HEK293 (cell line): Measurements from ENCODE around the gene TMEM145.
A peak's percentile ranks its signal among the peaks of the same experiment; 100 is the strongest.

Experiments
- CTCF ChIA-PET: fragments of 350-600 bp; formaldehyde crosslinking; extraction: SDS; loops from one replicate; lab custom pipeline; 2021; ENCODE audit warnings: antibody characterized with exemption; lab: Yijun Ruan, JAX
- POLR2A ChIA-PET: fragments of 300-600 bp; formaldehyde crosslinking; extraction: SDS; loops from one replicate; lab custom pipeline; 2020; ENCODE audit warnings: antibody characterized with exemption, inconsistent platforms; lab: Yijun Ruan, JAX
- H3K27ac ChIP-seq: fragments of 200-500 bp; sonication (Bioruptor generic); 2 replicates; pipeline ENCODE4 v1.5.1; 2014; ENCODE audit warnings: low read depth, low read length, control low read depth, inconsistent platforms; ENCODE audit errors: extremely low read depth
- H3K36me3 ChIP-seq, 2 experiments: fragments of 200-500 bp in 1 of 2; sonication (Bioruptor generic) in 1 of 2; 1 replicate in 1 of 2; 2 replicates in 1 of 2; pipeline ENCODE4 v1.5.1; 2014 to 2017; ENCODE audit warnings: inconsistent platforms in 2 of 2, low read length in 2 of 2; ENCODE audit not compliant: control insufficient read depth in 2 of 2, insufficient read depth in 1 of 2
- H3K4me1 ChIP-seq: fragments of 200-500 bp; sonication (Bioruptor generic); 2 replicates; pipeline ENCODE4 v1.5.1; 2014; ENCODE audit warnings: mild to moderate bottlenecking, low read length, inconsistent platforms; ENCODE audit not compliant: control insufficient read depth, insufficient read depth
- H3K4me3 ChIP-seq: 2 replicates; pipeline ENCODE4 v1.5.1; 2011; ENCODE audit warnings: low read depth, mild to moderate bottlenecking, control low read depth, low read length, moderate library complexity
- H3K9me3 ChIP-seq: fragments of 200-500 bp; sonication (Bioruptor generic); 2 replicates; pipeline ENCODE4 v1.5.1; 2014; ENCODE audit warnings: low read depth, low read length, inconsistent platforms; ENCODE audit not compliant: control insufficient read depth, insufficient read depth
- BCL11B ChIP-seq: fragments of 450-650 bp; formaldehyde crosslinking; IDR thresholded peaks from 2 replicates; pipeline ENCODE4 v1.5.1; 2016; ENCODE audit warnings: low read depth, missing biosample characterization, missing genetic modification characterization
- MYNN ChIP-seq: fragments of 450-650 bp; formaldehyde crosslinking; IDR thresholded peaks from 2 replicates; pipeline ENCODE4 v1.5.1; 2016; ENCODE audit warnings: missing biosample characterization, missing genetic modification characterization, borderline replicate concordance
- YY1 ChIP-seq: fragments of 450-650 bp; formaldehyde crosslinking; IDR thresholded peaks from 2 replicates; pipeline ENCODE4 v1.5.1; 2018; ENCODE audit warnings: missing biosample characterization, missing genetic modification characterization
- ZNF121 ChIP-seq: fragments of 450-650 bp; formaldehyde crosslinking; IDR thresholded peaks from 2 replicates; pipeline ENCODE4 v1.5.1; 2016; ENCODE audit warnings: missing biosample characterization, missing genetic modification characterization
- ZNF354C ChIP-seq: fragments of 450-650 bp; formaldehyde crosslinking; IDR thresholded peaks from 2 replicates; pipeline ENCODE4 v1.5.1; 2016; ENCODE audit warnings: missing biosample characterization, missing genetic modification characterization, low read depth, borderline replicate concordance
- ZNF426 ChIP-seq: fragments of 450-650 bp; formaldehyde crosslinking; IDR thresholded peaks from 2 replicates; pipeline ENCODE4 v1.5.1; 2017; ENCODE audit warnings: missing biosample characterization, missing genetic modification characterization, mild to moderate bottlenecking, inconsistent platforms, moderate library complexity
- ZNF600 ChIP-seq: fragments of 450-650 bp; formaldehyde crosslinking; IDR thresholded peaks from 2 replicates; pipeline ENCODE4 v1.5.1; 2016; ENCODE audit warnings: missing biosample characterization, missing genetic modification characterization
- ZNF624 ChIP-seq: fragments of 450-650 bp; formaldehyde crosslinking; IDR thresholded peaks from 2 replicates; pipeline ENCODE4 v1.5.1; 2017; ENCODE audit warnings: missing biosample characterization, missing genetic modification characterization
- ZNF654 ChIP-seq: fragments of 450-650 bp; formaldehyde crosslinking; IDR thresholded peaks from 2 replicates; pipeline ENCODE4 v1.5.1; 2016; ENCODE audit warnings: low read depth, missing biosample characterization, missing genetic modification characterization
- TF ChIP-seq, protein P1 (sequence below): fragments of 450-650 bp; formaldehyde crosslinking; IDR thresholded peaks from 2 replicates; pipeline ENCODE4 v1.5.1; 2016; ENCODE audit warnings: missing biosample characterization, missing genetic modification characterization
- TF ChIP-seq, protein P2 (sequence below): fragments of 450-650 bp; formaldehyde crosslinking; IDR thresholded peaks from 2 replicates; pipeline ENCODE4 v1.5.1; 2016; ENCODE audit warnings: missing biosample characterization, missing genetic modification characterization
- TF ChIP-seq, protein P3 (sequence below): fragments of 450-650 bp; formaldehyde crosslinking; IDR thresholded peaks from 2 replicates; pipeline ENCODE4 v1.5.1; 2017; ENCODE audit warnings: missing biosample characterization, missing genetic modification characterization
- TF ChIP-seq, protein P4 (sequence below): fragments of 450-650 bp; formaldehyde crosslinking; IDR thresholded peaks from 2 replicates; pipeline ENCODE4; 2016; ENCODE audit warnings: missing biosample characterization, missing genetic modification characterization

Gene TMEM145

DNA sequence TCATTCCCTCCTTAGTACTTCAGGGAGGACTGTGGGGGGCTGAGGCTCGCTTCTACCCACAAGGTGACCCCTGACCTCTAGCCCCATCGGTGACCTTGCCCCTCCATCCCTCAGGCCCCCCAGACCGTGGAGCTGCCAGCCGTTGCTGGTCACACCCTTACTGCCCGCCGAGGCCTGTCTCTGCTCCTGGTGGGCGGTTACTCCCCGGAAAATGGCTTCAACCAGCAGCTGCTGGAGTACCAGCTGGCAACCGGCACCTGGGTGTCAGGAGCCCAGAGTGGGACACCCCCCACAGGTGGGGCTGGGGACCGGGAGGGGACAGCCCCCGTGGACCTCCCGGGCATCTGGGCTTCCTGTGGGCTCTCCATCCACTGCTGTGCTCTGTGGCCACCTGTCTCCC lies 44.2 kb downstream of the TMEM145 start:
- no peaks in the 10 kb centered on the region for H3K9me3 ChIP-seq
- CTCF ChIA-PET: interaction anchor here (0.7 to 1.2 kb wide), 3 partner anchors 15 to 61 kb away, joined by 3 to 4 read pairs (median 3); no protein-coding TSS in a partner anchor
- H3K4me3 ChIP-seq: no peak overlapping the region
- H3K36me3 ChIP-seq: peaks cover 37 to 83% of the 10 kb centered on the region in 2 experiments
- TF ChIP-seq BCL11B (tag by site-specific recombination) (0 out of 2 replicates have a peak, but pooled peaks have one; percentile 49), MYNN (no peak), ZNF354C (no peak), ZNF624 (no peak), ZNF600 (no peak)
- H3K27ac ChIP-seq: no peak overlapping the region
- H3K4me1 ChIP-seq: no peaks in the 10 kb centered on the region
- POLR2A ChIA-PET: interaction anchor here (0.6 kb wide), 1 partner anchor 16 kb away, joined by 5 read pairs; no protein-coding TSS in a partner anchor

DNA sequence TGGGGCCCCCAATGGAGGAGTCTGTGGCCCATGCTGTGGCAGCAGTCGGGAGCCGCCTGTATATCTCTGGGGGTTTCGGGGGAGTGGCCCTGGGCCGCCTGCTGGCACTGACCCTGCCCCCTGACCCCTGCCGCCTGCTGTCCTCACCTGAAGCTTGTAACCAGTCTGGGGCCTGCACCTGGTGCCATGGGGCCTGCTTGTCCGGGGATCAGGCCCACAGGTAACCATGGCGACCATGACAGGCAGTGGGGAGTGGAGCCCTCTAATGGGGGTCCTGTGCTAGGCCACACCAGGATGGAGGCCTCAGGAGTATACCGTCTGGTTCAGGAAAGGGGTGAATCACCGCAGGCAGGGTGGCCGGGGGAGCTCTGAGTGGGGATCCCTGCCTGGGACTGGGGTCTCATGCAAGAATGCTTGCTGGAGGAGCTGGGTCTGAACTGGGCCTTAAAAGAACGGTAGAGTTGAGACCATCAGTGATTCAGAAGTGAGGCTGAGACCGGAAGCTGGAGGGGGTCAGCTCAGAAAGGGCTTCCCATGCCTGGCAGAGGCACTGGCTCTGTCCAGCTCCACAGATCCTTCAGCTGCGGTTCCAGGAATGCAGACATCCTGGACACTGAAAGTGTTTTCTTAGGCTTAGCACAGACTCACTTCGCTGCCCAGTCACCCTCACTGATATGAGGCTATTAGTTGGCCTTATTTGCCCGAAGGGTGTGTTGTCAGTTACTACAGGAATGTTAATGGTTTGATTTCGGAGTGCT lies 47.9 kb downstream of the TMEM145 start:
- TF ChIP-seq, protein P1, sequence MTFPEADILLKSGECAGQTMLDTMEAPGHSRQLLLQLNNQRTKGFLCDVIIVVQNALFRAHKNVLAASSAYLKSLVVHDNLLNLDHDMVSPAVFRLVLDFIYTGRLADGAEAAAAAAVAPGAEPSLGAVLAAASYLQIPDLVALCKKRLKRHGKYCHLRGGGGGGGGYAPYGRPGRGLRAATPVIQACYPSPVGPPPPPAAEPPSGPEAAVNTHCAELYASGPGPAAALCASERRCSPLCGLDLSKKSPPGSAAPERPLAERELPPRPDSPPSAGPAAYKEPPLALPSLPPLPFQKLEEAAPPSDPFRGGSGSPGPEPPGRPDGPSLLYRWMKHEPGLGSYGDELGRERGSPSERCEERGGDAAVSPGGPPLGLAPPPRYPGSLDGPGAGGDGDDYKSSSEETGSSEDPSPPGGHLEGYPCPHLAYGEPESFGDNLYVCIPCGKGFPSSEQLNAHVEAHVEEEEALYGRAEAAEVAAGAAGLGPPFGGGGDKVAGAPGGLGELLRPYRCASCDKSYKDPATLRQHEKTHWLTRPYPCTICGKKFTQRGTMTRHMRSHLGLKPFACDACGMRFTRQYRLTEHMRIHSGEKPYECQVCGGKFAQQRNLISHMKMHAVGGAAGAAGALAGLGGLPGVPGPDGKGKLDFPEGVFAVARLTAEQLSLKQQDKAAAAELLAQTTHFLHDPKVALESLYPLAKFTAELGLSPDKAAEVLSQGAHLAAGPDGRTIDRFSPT (tag by site-specific recombination): no peak
- TF ChIP-seq, protein P2, sequence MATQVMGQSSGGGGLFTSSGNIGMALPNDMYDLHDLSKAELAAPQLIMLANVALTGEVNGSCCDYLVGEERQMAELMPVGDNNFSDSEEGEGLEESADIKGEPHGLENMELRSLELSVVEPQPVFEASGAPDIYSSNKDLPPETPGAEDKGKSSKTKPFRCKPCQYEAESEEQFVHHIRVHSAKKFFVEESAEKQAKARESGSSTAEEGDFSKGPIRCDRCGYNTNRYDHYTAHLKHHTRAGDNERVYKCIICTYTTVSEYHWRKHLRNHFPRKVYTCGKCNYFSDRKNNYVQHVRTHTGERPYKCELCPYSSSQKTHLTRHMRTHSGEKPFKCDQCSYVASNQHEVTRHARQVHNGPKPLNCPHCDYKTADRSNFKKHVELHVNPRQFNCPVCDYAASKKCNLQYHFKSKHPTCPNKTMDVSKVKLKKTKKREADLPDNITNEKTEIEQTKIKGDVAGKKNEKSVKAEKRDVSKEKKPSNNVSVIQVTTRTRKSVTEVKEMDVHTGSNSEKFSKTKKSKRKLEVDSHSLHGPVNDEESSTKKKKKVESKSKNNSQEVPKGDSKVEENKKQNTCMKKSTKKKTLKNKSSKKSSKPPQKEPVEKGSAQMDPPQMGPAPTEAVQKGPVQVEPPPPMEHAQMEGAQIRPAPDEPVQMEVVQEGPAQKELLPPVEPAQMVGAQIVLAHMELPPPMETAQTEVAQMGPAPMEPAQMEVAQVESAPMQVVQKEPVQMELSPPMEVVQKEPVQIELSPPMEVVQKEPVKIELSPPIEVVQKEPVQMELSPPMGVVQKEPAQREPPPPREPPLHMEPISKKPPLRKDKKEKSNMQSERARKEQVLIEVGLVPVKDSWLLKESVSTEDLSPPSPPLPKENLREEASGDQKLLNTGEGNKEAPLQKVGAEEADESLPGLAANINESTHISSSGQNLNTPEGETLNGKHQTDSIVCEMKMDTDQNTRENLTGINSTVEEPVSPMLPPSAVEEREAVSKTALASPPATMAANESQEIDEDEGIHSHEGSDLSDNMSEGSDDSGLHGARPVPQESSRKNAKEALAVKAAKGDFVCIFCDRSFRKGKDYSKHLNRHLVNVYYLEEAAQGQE (tag by site-specific recombination): peak; percentile 61
- H3K4me1 ChIP-seq: no peaks in the 10 kb centered on the region
- H3K4me3 ChIP-seq: no peak overlapping the region
- no peak overlapping the region for H3K27ac ChIP-seq
- POLR2A ChIA-PET: interaction anchor here (0.7 kb wide), 1 partner anchor 116 kb away, joined by 5 read pairs; no protein-coding TSS in a partner anchor
- peaks cover 42 to 75% of the 10 kb centered on the region in 2 experiments for H3K36me3 ChIP-seq
- no peaks in the 10 kb centered on the region for H3K9me3 ChIP-seq
- CTCF ChIA-PET: interaction anchor here (0.7 to 1.0 kb wide), 5 partner anchors 13 to 177 kb away, joined by 3 to 5 read pairs (median 4); no protein-coding TSS in a partner anchor

DNA sequence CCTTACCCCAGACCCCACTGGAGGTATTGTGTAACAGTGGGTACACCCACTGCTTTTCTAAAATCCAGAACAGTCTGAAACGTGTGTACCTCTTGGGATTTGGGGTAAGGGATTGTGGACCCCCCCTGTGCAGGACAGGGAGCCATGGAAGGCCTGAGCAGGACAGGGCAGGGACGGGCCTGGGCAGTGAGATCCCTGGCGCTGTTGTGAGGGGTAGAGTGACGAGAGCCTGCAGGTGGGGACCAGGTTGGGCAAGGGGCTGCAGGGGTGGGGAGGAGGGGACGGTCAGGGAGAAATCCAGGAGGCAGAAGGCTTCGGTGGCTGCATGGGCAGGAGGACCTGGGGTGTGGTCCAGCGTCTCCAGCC lies 48.4 kb downstream of the TMEM145 start:
- Histone ChIP-seq H3K4me1 (0 out of 2 replicates have a peak, but pooled peaks cover under 1% of the 10 kb centered on the region), H3K4me3 (no peak overlapping the region), H3K27ac (no peak overlapping the region), H3K36me3 (peaks cover 45 to 72% of the 10 kb centered on the region in 2 experiments), H3K9me3 (no peaks in the 10 kb centered on the region)
- ChIA-PET CTCF (interaction anchor here (0.7 to 1.0 kb wide), 3 partner anchors 13 to 28 kb away, joined by 3 to 4 read pairs (median 4); no protein-coding TSS in a partner anchor), POLR2A (no interaction called here)
- TF ChIP-seq ZNF654 (tag by site-specific recombination): no peak
- TF ChIP-seq ZNF121: peak; percentile 89; the same call in 1 of the 2 replicates
- no peak for TF ChIP-seq ZNF426 (tag by site-specific recombination)

DNA sequence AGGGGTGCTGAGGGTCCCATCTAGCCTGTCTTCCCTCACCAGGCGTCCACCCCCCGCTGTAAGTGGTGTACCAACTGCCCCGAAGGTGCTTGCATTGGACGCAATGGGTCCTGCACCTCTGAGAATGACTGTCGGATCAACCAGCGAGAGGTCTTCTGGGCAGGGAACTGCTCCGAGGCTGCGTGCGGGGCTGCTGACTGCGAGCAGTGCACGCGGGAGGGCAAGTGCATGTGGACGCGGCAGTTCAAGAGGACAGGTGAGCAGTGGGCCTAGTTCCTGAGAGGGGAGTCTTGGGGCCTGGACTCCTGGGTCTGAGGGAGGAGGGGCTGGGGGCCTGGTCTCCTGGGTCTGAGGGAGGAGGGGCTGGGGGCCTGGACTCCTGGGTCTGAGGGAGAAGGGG lies 49.2 kb downstream of the TMEM145 start:
- Histone ChIP-seq H3K4me1 (0 out of 2 replicates have a peak, but pooled peaks cover 3% of the 10 kb centered on the region), H3K9me3 (no peaks in the 10 kb centered on the region), H3K27ac (no peak overlapping the region), H3K36me3 (peaks cover 45 to 68% of the 10 kb centered on the region in 2 experiments), H3K4me3 (no peak overlapping the region)
- CTCF ChIA-PET: interaction anchor here (0.7 kb wide), 1 partner anchor 29 kb away, joined by 3 read pairs; no protein-coding TSS in a partner anchor
- POLR2A ChIA-PET: no interaction called here
- TF ChIP-seq YY1 (tag by site-specific recombination): no peak
- TF ChIP-seq, protein P3, sequence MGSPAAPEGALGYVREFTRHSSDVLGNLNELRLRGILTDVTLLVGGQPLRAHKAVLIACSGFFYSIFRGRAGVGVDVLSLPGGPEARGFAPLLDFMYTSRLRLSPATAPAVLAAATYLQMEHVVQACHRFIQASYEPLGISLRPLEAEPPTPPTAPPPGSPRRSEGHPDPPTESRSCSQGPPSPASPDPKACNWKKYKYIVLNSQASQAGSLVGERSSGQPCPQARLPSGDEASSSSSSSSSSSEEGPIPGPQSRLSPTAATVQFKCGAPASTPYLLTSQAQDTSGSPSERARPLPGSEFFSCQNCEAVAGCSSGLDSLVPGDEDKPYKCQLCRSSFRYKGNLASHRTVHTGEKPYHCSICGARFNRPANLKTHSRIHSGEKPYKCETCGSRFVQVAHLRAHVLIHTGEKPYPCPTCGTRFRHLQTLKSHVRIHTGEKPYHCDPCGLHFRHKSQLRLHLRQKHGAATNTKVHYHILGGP (tag by site-specific recombination): no peak
- TF ChIP-seq, protein P4, sequence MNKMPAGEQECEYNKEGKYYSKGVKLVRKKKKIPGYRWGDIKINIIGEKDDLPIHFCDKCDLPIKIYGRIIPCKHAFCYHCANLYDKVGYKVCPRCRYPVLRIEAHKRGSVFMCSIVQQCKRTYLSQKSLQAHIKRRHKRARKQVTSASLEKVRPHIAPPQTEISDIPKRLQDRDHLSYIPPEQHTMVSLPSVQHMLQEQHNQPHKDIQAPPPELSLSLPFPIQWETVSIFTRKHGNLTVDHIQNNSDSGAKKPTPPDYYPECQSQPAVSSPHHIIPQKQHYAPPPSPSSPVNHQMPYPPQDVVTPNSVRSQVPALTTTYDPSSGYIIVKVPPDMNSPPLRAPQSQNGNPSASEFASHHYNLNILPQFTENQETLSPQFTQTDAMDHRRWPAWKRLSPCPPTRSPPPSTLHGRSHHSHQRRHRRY (tag by site-specific recombination): no peak
